ENCODE data around the gene FAM177B. TPM values are rescaled to one million over a fixed set of nuclear protein-coding genes. Genes with fewer than 3 reads are reported as not detected.

FAM177B gene
- total RNA-seq (2014; rRNA removed; shearing (Covaris generic)), result not detected in 2 replicates

DNA sequence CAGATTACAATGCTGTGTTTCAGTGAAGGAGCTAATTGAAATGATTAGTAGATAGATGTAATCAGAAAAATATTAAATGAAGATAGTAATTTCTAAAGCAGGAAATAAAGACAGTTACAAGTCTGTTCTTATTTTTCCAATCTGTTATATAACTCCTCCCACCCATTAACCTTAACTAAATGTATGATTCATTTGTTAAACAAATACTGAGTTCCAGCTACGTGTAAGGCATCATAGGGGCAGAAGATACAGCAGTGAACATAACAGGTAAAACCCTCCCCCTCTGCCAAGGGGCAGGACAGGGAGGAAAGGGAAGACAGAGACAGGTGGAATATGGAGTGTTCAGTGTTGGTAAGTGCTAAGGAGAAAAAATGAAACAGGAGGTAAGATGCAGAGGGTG, at the start of gene FAM177B:
TSS of gene FAM177B (plus strand) at position 231 of the 400 bp plus-strand sequence. CDS start 9,344 bp downstream, outside the sequence.
- DNase-seq (ENCODE audit: low spot score), result no peak

DNA sequence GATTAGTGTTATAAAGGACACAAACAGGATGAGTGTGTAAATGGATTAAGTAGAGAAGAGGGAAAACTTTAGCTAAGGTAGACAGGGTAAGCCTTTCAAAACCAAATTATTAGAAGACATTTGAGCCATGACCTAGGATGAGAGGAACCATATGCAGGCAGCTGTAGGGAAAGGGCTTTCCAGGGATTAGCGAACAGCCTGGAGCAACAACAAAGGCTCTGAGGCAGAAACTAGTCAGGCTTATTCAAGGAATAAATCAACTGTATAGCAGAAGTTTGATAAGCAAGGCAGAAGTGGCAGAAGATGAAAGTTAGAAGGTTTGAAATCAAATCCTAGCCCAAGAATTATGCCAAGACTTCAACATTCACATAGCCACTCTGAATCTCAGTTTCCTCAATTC, 46.0 kb upstream of the FAM177B start:
- no peak for DNase-seq (ENCODE audit: low spot score)

DNA sequence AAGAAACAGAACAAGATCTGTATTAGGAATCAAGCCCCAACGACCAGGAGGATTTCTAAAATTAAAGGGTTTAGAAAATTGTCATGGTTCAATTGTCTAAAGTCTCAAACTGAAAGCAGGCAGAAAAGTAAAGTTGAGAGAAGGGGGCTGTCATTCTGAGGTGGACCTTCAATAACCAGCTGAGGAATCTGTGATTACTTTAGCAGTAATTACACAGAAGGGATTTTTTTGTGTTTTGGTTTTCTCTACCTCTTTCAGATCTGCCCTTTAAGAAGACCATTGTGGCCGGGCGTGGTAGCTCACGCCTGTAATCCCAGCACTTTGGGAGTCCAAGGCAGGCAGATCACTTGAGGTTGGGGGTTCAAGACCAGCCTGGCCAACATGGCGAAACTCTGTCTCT, 42.1 kb upstream of the FAM177B start:
- DNase-seq (ENCODE audit: low spot score), result no peak

DNA sequence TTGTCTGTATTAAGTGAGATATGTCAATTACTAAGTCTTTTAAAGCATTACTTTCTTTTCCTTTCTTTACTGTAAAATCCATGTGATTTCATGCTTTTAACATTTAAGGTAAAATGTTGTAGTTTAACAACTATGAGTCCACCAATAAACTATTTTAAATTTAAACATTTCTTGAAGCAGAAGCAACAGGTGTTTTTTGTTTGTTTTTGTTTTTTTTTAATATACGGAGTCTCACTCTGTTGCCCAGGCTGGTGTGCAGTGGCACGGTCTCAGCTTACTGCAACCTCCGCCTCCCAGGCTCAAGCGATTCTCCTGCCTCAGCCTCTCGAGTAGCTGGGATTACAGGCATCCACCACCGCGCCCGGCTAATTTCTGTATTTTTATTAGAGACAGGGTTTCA, 40.3 kb upstream of the FAM177B start:
- no peak for DNase-seq (ENCODE audit: low spot score)

DNA sequence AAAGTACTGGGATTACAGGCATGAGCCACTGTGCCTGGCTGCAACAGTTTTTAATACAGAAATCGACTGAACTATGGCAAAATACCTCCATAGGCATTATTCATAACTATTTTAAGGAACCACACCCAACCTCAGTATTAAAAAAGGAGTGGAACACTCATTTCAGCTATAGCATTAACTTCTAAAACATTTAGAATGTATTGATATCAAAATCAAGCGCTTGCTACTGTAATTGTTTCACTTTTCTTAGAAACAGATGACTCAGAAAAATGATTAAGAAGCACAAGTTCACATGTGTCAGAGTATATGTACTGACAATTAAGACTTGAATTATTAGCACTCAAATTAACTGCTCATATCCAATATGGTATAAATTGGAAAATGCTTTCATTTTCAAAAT, 39.8 kb upstream of the FAM177B start:
- DNase-seq (ENCODE audit: low spot score), result no peak

DNA sequence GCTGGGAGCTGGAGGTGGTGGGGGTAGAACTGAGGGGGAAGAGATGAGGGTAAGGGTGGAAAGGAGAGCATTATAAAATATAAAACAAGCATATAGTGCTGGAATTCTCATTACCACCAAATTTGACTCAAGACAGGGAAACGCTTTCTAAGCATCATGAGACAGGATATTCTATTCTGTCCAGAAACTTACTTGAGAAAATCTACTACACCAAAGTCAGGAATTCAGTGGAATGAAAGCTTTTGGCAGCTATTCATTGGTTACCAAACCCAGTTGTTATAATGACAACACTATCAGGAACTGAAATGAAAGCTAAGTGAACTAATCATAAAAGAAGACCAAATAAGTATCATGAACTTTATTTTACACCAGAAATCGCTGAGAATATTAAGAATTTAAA, 39.2 kb upstream of the FAM177B start:
- no peak for DNase-seq (ENCODE audit: low spot score)

DNA sequence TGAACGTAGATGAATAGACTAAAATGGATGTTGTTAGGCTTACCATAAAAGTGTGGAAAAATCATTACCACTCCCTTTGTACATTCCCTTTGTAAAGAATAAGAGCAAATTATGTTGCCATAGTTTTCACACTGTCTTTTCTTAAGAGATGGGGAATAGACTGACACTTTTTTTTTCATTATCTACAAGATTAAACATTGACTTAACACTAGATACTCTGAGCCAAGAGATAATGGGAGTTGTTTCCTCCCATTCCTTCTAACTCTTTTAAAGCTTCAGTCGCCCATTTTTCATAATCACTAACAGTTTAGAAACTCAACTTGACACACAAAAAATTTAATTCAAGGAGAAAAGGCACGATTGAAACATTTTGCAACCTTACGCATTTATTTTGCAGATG, 34.8 kb upstream of the FAM177B start:
- DNase-seq (ENCODE audit: low spot score), result no peak

DNA sequence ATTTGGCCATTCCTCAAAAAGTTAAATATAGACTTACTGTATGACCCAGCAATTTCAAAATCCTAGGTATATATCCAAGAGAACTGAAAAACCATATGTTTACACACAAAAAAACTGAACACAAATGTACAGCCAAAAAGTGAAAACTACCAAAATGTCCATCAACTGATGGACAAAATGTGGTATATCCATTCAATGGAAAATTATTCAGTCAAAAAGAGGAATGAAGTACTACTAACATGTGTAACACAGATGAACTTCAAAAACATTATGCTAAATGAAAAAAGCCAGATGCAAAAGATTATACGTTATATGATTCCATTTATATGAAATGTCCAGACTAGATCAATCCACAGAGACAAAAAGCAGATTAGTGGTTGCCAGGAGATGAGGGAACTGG, 32.7 kb upstream of the FAM177B start:
- no peak for DNase-seq (ENCODE audit: low spot score)

DNA sequence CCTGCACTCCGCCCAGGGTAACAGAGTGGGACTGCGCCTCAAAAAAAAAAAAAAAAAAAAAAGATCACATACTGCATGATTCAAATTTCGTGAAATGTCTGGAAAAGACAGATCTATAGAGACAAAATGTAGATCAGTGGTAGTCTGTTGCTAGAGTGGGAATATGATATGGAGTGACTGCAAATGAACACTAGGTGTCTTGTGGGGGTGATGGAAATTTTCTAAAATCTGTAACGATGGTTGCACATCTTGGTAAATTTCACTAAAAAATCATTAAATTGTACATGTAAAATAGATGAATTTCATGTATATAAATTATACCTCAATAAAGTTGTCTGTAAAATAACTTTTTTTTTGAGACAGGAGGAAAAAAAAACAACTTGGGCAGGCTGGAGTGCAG, 30.2 kb upstream of the FAM177B start:
- no peak for DNase-seq (ENCODE audit: low spot score)

DNA sequence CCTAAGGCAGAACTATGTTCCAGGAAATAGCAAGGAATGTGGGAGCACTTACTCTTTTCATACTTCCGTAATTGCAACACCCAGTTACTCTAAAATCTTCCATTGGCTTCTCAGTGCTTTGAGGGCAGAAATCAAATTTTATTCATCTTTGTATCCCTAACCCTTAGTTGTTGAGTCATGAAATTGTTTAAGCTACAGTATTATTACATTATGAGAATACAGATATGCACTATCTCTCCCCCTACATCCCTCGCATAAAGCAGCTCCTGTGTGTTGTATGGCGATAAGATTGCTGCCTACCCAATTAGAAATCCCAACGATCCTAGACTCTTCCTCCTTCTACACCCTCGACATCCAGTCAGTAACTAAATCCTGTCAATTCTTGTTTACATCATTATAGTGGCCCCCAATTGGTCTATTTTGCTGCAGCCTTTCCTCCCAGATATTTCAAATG, 27.3 kb upstream of the FAM177B start:
- no peak for DNase-seq (ENCODE audit: low spot score)

DNA sequence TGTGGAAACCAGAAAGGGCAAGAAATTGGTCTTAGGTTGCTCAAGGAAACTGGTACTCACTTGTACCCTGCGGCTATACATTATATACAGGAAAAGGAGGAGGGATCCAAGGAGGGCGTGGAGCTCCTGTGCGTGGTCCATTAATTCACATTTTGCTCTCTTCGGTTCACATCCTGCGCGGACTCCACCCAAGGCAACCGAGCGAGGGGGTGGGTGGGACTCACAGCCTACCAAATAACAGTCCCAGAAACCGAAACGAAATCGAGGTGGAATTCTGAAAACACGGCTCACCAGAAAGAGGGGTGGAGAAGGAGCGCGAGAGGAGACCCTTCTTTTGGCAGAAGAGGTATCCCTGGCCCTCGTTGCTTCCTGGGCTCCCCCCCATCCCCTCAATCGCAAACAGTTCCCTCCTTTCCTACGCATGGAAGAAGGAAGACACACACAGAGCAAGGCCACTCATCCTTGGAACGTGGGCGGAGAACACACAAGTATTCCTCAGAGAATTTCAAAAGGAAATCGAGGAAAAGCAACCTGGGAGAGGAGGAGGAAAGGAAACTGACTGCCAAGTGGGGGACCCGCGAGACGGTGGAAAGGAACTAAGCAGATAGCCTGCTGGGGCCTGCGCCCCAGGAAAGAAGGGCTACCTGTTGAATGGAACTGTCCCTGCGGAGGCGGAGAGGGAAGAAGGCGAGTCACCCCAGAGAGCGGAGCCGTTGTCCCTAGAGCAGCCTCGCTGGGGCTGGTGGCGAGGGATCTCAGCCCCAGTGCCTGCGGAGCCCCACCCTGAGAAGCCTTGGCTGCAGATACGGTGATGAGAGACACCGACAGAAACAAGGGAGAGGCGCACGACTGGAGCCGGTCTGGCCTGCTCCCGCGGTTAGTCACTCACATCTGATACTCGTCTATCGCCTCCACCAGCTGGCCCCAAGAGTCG, 25.4 kb upstream of the FAM177B start:
- DNase-seq (ENCODE audit: low spot score), result peak; percentile 52

DNA sequence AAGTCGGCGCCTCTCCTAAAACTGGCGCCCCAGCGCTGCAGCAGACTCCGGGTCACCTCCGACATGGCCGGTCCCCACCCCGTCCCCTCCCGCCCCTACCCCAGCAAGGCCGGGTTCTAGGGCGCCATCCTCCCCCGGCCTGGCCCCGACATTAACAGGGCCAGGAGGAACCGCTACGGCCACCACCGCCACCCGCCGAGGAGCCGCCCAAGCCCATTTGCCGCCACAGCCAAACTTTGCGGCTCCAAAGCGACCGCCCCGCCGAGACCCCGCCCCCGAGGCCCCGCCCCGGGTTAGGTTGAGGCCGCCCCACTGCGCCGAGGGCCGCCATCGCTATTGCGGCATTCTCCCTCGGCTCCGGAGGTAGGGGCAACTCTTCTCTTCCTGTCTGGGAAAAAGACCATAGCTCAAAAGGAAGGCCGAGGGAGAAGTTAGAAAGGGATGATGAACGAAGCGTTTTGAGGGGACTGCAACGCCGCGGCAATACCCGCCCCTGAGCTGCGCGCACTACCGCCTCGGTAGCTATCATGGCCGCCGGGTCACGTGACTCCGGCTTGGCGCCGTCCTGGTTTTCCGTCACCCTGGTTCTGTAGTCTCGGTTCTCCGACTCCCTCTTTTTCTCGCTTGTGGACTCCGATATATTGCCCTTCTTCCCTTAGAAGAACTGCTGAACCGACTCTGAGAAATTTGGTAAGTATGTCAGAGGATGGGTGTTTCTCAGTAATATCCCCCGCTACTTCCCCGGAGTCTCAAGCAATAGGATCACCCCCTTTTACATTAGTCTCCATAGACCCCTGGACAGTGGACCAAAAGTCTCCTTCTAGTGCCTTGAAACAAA, 24.5 kb upstream of the FAM177B start, which contains the start of the genes AIDA and BROX:
TSS of gene AIDA (minus strand) at position 239 of the 838 bp plus-strand sequence. CDS start at position 65, 174 bp downstream.
TSS of gene BROX (plus strand) at position 312 of the 838 bp plus-strand sequence. CDS start 3,136 bp downstream, outside the sequence.
- peak; percentile 70 for DNase-seq (ENCODE audit: low spot score)

DNA sequence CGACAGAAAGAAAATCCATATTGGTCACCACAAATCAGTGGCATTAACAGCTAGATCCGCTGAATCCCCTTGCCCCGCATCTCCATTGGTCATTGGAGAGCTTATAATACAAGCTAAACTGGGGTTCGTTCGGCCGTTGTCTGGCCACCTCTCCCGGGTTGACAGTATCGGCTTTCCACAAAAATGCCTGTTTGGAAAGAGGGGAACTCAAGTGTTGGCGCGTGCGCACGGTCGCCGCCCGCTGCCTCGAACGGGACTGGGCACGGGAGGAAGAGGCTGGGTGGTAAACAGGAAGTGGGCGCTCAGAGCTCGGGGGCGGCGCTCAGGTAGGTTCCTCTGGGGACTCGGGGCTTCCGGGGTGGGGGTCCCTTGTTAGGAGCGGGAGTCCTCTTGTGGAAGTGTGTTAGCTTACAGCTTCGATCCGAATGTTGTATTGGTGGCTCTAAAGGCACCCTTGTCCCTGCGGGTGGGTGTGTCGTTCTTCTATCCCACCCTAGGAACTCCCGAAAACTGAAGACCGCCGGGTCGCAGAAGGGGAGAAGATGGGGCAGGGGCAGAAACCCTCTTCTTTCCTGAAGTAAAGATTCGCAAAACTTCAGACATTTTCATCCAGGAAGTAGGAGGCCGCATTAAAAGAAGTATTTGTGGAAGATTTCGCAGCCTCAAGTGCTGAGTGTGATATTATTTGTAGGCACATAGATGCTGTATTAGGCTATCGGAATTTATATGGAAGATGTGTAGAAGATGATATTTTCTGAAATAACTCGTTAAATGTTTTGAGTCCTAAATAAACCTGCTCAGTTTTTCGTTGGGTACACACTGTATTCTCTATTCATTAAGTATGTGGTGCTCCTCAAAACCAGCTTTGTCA, 23.7 kb upstream of the FAM177B start:
- peak; percentile 96 for DNase-seq (ENCODE audit: low spot score)

DNA sequence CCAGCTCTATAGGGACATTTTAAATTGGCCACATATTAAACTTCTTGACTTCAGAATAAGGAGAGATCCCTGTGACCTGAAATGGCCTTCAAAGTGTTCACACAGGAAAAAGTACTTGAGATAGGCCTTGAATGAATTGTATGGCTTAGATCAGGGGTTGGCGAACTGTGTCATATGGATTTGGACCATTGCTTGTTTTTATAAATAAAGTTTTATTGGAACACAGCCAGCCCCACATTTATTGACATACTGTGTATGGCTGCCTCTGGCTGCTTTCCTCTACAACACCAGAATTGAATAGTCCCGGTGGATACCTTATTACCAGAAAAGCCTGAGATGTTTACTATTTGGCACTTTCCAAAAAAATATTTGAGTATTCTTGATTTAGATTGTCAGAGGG, 20.6 kb upstream of the FAM177B start:
- DNase-seq (ENCODE audit: low spot score), result no peak

DNA sequence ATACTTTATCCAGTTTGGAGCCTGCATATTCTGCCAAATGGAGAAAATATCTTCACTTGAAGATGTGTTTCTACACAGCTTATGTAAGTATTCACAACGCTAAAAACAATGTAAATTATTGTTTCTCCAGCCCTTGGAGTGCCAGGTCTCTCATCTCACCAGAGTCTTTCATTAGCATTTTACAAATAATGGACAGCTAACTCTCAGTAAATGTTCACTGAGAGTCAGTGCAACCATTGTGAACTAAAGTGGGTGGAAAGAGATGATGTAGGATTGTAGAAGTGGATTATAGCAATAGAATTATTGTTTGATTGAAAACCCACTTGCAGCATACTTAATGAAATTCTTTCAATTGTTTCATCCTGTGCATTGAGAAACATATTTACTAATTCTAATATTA, 8.3 kb upstream of the FAM177B start:
- DNase-seq (ENCODE audit: low spot score), result no peak

DNA sequence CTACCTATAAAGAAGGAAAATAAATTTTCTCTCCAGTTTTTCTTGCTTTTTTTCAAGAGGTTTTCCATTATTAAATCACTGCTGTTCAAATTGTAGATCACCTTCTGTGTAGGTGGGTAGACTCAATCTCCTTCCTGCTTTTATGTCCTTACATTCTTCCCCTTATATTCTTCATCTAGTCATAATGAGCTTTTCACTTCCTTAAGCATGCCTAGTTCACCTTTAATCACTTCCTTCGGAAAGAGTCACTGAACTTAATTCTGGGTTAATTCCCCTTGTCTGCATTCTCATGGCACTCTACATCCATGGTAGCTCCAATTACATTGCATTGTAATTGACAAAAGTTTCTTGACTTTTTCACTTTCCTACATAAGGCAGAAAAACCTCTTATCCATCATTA, 6.1 kb upstream of the FAM177B start:
- no peak for DNase-seq (ENCODE audit: low spot score)

DNA sequence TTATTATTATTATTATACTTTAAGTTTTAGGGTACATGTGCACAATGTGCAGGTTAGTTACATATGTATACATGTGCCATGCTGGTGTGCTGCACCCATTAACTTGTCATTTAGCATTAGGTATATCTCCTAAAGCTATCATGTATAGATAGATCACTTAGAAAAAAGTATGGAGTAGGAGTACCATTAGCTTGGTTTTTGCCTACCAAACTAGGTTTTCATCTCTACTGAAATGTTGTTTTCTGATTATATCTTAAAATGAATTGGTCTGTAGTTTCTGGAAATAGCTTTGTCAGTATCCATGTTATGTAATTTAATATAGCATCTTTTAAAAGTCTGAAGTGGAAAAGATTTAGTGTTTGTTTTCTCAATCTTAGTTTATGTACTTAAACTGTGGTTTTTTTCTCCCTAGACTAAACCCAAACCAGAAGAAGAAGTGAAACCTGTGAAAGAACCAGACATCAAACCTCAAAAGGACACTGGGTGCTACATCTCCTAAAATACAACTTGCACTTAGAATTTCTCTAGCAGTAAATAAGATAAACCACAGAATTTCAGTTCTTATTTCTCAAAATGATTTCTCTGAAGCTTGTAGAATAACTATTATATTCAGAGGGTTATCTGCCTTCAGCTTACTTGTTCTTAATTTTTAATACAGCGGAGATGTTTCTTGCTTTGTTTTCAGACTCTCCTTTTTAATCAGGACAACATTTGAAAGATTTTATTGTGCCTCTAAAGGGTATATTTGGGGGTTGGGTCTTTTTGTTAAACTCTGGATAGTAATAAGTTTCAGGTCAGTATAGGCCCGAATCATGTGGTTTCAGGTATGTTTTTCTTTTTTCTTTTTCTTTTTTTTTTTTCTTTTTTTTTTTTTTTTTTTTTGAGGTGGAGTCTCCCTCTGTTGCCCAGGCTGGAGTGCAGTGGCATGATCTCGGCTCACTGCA, 4.5 kb upstream of the FAM177B start:
- no peak for DNase-seq (ENCODE audit: low spot score)

DNA sequence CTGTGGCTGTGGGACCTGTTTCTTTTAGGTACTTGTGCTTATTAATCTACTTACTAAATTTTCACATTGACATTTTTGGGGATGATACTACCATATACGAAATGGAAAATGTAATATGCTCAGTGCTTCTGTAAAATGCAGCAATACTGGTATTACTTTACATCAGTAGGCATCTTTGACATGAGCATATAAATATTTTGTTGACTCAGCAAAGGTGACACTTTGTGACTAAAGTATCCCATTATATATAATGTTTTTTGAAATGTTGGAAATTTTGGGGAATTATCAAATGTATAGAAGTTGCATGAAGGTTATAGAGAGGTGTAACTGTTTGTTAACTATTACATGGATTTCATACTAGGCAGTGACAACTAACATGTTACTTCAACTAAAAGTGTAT, 2.3 kb upstream of the FAM177B start:
- no peak for DNase-seq (ENCODE audit: low spot score)

DNA sequence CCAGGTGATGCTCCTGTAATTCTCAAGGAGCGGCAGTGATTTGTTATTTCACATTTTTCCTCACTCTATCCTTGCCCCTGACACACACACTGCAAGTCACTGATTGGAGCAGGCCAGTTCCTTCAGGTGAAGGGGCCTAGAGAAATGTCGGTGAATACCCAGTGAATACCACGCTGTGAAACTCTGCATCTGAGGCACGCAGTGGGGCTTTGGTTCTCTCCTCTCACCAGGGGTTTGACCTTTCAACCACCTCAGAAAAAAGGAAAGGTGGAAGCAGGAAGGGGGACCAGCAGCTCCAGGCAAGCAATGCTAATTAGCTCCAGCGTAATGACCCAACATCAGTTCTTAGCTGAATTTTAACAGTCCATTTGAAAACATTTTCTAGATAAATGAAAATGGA, 532 bp upstream of the FAM177B start:
- DNase-seq (ENCODE audit: low spot score), result no peak

DNA sequence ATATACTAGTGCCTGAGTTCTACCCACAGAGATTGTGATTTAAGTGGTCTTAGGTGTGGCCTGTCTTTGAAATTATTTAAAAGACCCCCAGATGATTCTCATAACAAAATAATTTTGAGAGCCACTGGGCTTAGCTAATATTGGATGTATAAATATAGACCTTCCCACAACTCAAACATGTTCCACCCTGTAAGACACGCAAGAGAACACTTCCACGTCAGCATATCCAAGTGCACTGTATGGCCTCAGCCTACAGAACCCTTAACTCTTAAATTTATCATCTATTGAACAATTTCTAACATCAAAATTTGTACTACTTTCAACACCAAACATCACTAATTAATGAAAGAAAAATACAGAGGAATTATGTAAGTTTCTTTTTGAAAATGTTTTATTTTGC, 2.5 kb downstream of the FAM177B start:
- no peak for DNase-seq (ENCODE audit: low spot score)
